NCI-H2171 treated with DMSO at 0.1 percent for 48 hours (cell line): ENCODE measurements around the gene PRAMEF9.
"Not testable (repeated sequence)": the region's sequence is repeated elsewhere in the genome, so short reads cannot be mapped to it uniquely, and the experiment has no call there.

ENCODE experiments used
- DNase-seq: peaks from one replicate; lab custom pipeline; 2025; lab: John Stamatoyannopoulos, UW

The PRAMEF9 gene

DNA sequence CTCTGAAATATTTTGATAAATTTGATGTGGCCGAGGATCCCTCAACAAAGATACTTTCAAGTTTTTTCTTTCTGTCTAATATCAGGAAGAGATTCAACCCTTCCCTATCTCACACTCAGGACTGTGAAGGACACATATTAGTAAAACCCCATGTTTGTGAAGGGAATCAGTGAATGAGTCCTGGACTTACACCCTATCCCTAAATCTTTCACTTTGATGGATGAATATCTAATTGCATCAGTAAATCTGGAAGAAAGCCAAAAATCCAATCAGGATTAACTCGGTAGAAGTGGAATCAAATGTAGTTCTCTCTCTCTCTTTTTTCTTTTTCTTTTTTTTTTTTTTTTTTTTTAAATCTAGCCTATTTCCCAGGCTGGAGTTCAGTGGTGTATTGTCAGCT, at the start of gene PRAMEF9:
PRAMEF9 (plus strand) TSS at position 301 of the 400 bp plus-strand sequence. CDS start 3,433 bp downstream, outside the sequence.
- not testable (repeated sequence) for DNase-seq

DNA sequence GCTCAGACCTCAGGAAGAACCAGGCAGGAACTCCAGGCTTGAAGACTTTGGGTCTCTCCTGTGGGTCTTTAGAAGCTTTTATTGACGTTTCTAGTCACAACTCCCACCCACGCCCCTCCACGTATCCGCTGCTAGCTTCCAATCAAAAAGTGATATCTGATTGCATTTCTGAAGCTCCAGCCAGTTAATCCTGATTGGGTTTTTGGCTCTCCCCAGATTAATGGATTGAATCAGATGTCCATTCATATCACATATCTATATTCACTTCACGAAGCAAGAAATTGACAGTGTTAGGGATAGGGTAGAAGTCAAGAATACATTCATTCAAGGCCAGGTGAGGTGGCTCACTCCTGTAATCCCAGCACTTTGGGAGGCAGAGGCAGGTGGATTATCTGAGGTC, 15.7 kb upstream of the PRAMEF9 start, which contains the start of gene PRAMEF26:
PRAMEF26 (minus strand) TSS at position 101 of the 400 bp plus-strand sequence. CDS start 2,914 bp downstream, outside the sequence.
- not testable (repeated sequence) for DNase-seq

DNA sequence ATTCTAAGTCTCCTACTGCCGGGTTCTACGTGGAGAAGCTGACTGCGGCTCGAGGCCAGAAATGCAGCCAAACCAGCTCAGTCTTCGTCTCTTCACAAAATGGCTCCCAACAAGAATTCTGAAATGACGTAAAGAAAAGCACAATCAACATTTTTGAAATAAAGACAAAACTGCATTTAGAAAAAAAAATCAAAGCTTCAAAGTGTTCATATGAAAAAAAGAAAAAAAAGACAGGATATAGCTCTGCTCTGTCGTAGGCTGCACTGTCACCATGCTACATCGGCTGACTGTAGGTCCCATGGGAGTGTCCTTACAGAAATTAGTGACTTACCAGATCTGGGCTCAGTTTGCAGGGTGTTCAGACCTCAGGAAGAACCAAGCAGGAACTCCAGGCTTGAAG, 6.1 kb upstream of the PRAMEF9 start, which contains the start of gene HNRNPCL4:
HNRNPCL4 (minus strand) TSS at position 101 of the 400 bp plus-strand sequence. CDS start 164 bp downstream, outside the sequence.
- DNase-seq = not testable (repeated sequence)

DNA sequence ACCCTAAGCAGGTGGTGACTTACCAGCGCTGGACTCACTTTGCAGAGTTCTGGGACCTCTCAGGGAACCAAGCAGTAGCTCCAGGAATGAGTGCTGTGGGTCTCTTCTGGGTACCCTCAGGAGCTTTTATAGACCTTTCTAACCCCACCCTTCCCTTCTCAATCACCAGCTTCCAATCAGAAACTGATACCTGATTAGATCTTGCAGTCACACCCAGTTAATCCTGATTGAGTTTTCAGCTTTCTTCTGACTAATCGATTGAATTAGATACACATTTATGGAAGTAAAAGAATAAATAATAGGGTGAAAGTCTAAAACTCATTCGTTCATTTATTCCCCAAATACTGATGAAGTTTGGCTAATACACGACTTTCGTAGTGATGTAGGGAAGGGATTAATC, 29.7 kb downstream of the PRAMEF9 start, which contains the start of gene PRAMEF13:
PRAMEF13 (minus strand) TSS at position 101 of the 400 bp plus-strand sequence. CDS start 1,820 bp downstream, outside the sequence.
- not testable (repeated sequence) for DNase-seq

DNA sequence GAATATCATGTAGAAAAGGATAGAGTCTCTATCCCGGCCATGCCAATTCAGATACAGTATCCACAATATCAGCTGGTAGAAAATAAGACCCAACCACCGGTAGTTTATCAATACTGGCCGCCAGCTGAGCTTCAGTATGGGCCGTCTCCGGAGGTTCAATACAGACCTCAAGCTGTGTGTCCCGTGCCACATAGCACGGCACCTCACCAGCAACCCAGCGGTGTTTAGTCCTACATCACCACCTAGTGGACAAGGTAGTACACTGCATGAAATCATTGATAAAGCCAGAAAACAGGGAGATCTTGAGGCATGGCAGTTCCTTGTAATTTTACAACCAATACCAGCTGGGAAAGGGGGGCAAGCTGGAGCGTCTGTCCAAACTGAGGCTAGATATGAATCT, 37.1 kb downstream of the PRAMEF9 start:
- DNase-seq = not testable (repeated sequence)

DNA sequence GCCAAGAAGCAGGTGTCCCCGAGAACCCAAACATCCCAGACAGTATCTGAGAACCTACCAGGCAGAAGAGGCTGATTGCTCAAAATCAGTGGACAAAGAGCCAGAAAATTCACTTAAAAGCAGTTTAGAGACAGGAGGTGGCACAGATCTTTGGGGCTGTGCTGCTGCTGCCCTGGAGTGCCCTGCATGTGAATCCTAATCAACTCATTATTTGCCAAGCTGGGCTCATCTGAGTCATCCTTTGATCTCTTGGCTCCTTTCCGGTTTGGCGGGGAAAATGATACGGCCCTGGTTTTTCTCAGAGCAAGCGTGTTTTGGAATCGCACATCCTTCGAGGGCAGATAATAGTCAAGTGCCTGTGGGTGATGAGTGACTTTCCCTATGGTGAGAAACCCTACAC, 45.0 kb downstream of the PRAMEF9 start:
- not testable (repeated sequence) for DNase-seq

DNA sequence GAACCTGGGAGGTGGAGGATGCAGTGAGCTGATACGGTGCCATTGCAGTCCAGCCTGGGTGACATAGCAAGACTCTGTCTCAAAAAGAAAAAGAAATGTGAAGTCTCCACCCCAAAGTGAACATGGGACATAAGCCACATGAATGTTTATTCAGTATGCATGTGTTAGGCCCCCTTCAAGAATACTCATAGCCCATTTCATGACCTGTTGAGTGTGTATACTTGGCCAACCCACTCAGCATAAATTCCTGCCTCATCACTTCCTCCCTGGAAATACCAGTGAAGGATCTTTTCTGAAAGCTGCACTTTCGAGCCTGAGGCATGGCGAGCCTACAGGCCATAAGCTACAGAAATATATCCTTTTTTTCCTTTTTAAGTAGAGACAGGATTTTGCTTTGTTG, 47.6 kb downstream of the PRAMEF9 start:
- DNase-seq = not testable (repeated sequence)

DNA sequence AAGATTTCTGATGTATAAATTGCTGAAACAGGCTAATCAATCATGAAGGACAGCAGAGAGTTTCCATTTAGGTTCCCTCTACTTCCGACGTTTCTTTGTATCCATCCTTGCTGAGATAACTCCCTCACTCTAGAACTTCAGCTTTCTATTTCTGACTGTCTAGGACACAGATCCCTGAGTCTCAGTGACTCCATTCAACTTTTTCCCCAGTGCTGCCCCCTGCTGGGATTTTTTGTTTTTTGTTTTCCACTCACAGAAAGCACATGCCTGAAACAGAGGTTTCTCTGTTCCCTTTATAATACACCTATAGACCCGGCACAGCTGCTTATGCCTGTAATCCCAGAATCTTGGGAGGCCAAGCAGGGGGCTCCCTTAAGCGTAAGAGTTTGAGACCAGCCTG, 51.1 kb downstream of the PRAMEF9 start:
- not testable (repeated sequence) for DNase-seq

DNA sequence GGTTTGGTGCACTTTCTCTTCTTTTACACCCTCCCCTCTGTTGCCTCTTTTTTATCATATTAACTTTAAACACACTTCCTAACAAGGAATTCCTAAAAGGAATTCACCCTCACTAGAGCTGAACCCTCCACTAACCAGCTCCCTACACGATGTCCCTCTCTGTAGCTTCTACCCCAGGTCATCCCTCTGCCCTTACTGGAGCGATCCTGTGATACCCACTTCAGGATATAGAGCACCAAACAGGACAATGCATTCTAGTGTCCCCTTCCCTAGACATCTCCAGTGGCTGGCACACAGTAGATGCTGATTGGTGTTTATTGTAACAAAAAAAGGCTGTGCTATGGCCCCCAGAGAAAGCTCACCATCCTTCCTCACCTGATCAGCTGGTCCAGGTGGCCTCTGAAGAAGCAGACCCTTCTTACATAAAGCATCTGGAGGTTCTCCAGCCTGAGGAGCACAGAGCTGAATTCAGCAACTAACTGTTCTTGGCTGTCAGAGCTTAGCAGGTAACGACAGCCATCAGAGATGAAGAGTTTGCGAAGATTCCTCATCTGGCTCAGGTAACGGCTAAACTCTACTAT, 52.9 kb downstream of the PRAMEF9 start:
- no peak for DNase-seq

DNA sequence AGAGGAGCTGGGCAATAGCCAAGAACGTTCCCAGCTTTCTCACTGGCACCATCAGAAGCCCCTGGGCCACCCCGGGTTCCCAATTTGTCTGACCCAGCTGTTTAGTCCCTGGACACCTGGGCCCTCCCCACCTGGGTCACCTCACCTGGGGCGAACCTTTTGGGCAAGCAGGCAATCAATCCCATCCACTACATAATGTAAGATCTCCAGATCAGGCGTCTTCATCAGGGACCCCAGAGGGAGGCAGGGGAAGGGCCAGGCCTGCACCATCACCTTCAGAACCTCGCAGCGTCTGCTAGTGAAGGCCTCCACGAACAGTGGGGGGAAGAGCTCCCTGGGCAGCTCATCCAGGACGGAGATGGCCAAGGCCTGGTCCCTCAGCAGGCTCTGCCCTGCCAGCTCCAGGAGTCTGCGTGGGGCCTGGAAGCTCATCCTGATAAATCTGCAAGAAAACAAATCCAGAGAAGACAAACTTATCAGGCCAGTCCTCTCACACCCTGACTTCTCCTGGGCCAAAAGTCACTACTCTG, 54.1 kb downstream of the PRAMEF9 start, which contains the start of gene PRAMEF18:
PRAMEF18 (minus strand) TSS at position 480 of the 530 bp plus-strand sequence; CDS start at position 432, 48 bp downstream.
- DNase-seq = not testable (repeated sequence)

DNA sequence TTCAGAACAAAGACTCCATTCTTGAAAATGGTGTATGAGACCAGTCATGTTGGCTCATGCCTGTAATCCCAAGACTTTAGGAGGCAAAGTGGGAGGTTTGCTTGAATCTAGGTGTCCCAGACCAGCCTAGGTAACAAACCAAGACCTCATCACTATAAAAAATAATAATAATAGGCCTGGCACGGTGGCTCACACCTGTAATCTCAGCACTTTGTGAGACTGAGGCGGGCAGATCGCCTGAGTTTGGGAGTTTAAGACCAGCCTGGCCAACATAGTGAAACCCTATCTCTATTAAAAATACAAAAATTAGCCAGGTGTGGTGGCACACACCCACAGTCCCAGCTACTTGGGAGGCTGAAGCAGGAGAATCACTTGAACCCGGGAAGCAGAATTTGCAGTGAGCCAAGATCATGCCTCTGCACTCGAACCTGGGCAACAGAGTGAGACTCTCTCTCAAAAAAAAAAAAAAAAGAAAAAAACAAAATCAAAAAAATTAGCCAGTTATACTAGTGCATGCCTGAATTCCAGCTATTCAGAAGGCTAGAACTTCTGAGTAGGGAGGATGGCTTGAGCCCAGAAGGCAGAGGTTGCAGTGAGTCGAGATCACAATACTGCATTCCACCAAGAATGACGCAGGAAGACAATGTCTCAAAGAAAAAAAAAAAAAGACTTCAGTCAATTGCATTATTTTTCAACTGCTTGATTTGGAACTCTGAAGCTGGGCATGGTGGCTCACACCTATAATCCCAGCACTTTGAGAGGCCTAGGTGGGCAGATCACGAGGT, 55.8 kb downstream of the PRAMEF9 start:
- DNase-seq = not testable (repeated sequence)

DNA sequence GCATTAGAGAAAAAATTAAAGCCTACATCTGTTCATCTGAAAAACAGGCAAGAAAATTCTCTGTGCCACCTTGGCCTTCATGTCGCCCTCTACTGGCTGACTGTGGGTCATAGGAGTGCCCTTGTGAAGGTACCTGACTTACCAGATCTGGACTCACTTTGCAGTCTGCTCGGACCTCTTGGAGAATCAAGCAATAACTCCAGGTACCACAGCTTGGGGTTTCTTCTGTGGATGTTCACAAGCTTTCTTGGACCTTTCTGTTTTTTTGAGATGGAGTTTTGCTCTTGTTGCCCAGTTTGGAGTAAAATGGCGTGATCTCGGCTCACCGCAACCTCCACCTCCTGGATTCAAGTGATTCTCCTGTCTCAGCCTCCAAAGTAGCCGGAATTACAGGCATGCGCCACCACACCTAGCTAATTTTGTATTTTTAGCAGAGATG, 56.7 kb downstream of the PRAMEF9 start:
- no peak for DNase-seq
